Stimulated activated naive CD8-positive, alpha-beta T cell treated with anti-CD3 and anti-CD28 coated beads, Interleukin-15, Interleukin-2, amounts not matched to agents 100 U/mL and 50 U/mL, for 24 hours (primary cell): Measurements from ENCODE around the gene PACRG.

ENCODE experiments used
- ATAC-seq: fragments of 150-1000 bp; cut with Tn5 transposase; one replicate; pipeline ENCODE4 v1.10.0; 2021
- DNase-seq: peaks from one replicate; pipeline ENCODE4 v3.0.0; 2021

Gene PACRG

DNA sequence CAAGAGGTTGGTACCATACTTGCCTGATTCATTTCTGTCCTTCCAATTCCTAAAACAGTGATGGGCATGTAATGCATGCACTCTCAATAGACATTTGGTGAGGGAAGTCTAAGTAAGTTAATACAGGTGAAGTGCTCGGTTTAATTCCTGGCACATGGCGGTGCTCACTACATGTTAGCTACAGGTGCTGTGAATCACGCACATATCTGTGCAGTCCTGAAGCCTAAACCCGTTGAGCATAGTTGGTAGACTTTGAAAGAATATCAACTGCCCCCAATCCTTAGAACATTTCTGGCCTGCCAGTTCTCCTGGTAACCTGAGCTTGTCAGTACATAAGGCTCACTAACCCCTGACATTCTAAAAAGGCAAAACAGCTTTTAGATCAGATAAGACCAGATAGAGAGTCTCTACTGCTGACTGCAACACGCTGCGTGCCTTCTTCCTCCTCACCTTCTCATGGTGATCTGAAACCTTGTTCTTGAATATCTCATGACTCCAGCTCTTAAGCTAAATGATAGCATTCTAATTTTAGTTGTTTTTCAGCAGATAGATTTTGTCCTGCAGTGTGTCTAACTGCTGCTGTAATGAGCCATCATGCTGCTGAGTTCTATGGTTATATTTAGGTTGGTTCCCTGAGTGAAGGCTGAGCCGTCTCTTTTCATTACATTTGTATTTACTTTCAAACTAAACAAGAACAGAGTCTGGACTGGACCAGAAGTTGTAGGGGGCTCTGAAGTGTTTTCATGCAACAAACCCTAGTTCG, 358.3 kb downstream of the PACRG start:
- no peak for ATAC-seq
- no peak for DNase-seq

DNA sequence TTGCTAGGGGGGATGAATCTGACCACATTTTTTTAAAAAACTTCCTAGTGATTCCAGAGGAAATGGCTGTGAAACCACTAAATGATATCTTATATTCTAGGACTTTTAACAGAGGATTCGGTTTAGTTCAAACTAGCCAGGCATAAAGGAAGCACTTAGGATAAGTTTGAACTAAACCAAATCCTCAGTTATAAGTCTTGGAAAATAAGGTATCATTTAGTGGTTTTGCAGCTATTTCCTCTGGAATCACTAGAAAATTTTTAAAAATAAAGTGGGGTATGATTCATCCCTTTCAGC, 358.8 kb downstream of the PACRG start:
- no peak for ATAC-seq
- no peak for DNase-seq

DNA sequence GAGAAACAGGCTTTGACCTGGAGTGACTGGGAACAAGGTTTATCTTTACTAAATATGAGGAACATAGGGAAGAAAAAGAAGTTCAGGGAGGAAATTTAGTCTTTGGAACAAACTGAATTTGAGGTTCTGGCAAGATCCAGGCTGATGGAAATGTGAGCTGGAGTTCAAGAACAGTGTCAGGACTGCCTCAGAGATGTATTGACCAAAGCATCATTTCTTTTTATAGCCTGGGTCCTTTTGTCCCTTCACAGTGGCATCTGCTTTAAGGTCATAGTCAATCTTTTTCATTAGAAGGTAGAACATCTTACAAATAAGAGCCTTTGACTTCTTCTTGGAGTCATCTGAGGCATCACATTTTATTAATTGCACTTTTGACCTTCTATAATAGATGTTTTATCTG, 360.2 kb downstream of the PACRG start:
- DNase-seq = no peak

DNA sequence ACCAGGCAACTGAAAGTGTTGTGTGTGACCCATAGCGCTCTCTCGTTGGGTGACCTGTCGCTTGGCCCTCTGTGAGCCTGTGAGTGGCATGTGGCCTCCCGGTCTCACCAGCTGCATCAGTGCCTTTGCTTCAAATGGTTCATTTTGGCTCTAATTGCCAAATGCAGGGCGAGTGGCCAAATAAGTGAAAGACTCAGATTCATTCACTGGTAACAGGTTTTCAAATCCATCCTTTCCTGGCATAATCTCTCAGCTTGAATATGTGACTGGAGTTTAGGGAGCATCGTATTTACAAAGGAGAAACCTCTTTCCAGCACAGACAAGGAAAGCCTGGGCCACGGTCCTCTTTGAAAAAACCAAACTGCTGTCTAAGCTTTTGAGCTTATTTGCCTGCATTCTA, 365.1 kb downstream of the PACRG start:
- ATAC-seq (no peak), DNase-seq (no peak)

More for the DNA sequence above, 360.2 kb downstream of the PACRG start:
- no peak for ATAC-seq

DNA sequence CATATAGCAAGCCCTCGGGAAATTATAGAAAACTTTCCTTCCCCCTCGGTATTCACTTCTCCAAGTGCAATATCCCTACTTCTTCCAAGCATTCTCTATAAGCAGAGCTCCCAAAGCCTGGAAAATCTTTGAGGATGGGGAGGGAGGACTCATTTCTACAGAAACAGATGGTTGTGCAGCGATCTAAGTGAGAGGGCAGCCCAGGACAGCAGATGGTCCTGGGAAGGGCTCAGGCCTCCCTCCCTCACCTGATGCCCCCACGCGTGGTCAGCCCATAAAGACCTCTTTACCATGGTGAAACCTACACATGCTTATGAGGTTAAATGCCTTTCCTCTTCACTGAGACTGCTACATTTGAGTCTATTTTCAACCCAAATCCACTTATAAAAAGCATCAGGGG, 367.1 kb downstream of the PACRG start:
- no peak for DNase-seq
- no peak for ATAC-seq

DNA sequence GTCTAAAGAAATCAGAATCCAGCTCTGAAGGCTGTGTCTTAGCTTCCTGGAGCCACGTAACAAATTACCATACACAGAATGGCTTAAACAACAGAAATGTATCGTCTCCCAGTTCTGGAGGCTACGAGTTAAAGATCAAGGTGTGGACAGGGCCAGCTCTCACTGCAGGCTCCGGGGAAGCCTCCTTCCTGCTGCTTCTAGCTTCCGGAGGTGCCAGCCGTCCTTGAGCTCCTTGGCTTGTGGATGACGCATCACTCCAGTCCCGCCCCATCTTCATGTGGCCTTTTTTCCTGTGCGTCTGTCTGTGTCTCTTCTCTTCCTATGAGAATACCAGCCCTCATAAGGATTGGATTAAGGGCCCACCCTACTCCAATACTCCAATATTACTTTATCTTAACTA, 367.6 kb downstream of the PACRG start:
- no peak for ATAC-seq
- DNase-seq = no peak

DNA sequence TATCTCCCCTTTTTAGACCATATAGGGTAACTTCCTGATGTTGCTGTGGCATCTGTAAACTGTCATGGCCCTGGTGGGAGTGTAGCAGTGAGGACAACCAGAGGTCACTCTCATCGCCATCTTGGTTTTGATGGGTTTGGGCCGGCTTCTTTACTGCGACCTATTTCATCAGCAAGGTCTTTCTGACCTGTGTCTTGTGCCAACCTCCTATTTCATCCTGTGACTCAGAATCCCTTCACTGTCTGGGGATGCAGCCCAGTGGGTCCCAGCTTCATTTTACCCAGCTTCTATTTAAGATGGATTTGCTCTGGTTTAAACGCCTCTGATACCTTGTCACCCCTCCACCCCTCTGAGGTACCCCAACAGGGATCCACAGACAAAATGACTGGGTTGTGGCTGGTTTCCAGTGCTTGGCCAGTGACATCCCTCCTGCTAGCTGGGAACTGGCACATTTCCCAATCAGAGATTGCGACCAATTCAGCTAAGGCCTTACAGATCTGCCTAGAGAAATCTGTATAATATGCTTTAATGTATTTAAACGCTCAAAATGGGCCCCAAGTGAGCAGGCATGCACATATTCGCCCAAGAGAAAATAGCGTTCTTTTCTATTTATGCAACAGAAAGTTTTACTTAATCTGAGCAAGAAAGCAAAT, 371.2 kb downstream of the PACRG start:
- DNase-seq (no peak), ATAC-seq (no peak)

DNA sequence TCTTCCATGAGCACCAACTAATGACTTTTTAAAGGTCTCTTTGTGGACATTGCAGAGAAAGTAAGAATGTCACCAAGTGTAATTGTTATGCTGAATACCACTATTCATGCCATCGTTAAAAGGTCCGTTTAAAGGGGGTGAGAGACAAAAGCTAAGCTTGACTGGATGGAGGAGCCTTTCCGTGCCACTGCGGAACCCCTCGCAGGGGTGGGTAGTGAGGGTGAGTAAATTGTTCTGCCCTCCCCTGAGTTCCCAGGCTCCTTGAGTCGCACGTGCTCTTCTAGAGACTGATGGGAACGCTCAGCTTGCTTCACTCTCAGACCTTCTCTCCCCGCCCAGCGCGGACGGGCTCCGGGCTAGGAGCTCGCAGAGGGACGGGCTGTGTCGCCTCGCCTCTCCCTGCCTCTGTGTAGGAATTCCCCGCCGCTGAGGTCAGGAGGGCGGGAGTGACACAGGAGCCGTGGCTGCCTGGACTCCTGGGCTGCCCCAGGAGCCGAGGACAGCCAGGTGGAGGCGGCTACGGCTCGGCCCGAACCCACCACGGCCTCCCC, 371.9 kb downstream of the PACRG start:
- DNase-seq (no peak), ATAC-seq (no peak)

DNA sequence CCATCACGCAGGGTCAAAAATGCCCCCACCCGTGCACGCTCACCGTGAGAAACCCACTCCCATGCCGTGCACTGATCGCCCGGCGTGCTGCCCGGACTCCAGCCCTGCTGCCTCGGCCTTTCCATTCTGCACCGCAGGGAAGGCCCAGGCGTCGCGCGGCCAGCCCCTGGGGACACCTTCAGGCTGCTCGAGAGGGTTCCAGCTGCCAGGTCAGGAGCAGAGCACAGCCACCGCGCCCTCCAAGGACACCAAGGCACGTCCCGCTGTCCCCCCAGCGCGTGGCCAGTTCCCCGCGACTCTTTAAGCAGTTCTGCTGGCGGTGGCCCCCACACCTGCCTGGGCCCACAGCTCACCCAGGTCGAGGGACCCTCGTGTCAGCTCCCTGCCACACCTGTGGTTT, 372.5 kb downstream of the PACRG start:
- ATAC-seq (no peak), DNase-seq (no peak)

DNA sequence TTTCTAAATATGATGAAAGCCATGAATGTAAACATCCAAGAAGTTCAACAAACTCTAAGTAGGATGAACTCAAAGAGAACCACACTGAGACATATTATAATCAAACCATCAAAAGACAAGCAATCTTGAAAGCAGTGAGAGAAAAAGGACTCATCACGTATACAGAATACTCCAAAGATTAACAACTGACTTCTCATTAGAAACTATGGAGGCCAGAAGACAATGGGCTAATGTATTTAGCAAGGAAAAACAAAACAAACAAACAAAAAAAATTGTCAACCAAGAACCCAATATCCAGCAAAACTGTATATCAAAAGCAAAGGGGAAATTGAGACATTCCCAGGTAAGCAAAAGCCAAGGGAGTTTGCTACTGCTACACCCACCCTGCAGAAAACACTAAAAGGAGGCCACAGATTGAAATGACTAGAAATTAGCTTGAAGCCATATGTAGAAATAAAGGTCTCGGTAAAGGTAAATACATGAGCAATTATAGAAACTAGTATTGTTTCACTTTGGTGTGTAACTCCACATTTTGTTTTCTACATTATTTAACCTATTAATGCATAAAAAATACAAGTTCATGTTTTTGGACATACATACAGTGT, 385.7 kb downstream of the PACRG start:
- DNase-seq = no peak
- no peak for ATAC-seq

DNA sequence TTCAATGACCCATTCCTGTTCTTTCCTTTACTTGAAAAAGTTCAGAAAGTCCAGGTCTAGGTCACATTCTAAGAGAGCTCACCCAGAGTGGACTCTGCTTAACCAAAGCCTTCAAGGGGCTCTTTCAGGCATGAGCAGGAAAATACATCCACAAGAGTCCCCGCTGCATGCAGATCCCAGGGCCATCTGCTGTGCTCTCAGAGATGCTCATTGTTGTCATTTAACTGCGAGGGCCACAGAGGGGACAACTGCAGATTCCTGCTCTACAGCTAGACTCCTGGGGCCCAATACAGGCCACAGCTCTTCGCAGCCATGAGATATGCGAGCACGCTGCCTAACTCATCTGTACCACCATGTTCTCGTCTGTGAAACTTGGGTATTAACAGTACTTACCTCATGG, 391.2 kb downstream of the PACRG start:
- ATAC-seq (no peak), DNase-seq (no peak)

DNA sequence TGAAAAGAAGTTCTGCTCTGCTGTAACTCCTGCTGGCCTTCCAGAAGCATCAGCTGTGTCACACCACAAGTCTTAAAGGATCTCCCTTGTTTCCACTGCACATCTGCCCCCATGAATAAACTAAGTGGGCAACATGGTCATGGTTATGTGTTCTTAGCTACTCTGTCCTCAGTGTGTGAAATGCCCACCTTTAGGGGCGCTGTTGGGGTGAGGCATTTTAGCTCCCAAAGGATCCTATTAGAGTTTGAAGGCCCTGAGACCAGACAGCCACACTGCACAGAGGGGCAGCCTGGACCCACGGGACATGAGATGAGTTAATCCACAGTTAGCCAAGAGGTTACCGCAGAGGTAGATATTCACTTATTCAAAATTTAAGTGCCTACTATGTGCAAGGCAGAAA, 392.4 kb downstream of the PACRG start:
- DNase-seq = no peak
- no peak for ATAC-seq

DNA sequence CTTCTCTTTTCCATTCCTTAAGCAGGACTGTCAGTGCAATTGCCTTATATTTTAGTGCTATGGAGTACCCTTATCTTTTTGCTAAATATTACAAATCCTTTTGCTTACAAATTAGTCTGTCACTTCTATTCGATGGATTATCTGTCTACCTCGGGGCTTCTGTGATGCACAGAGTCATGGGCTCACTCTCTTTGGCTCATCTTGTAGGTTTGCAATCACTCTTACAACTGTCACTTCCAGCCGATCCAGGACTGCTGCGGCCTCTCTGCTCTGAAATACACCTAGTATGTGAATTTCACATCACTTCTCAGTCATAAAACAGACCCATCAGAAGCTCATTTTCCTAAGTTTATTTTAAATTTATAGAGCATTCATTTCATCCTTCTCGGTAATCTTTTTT, 393.5 kb downstream of the PACRG start:
- ATAC-seq (no peak), DNase-seq (no peak)

DNA sequence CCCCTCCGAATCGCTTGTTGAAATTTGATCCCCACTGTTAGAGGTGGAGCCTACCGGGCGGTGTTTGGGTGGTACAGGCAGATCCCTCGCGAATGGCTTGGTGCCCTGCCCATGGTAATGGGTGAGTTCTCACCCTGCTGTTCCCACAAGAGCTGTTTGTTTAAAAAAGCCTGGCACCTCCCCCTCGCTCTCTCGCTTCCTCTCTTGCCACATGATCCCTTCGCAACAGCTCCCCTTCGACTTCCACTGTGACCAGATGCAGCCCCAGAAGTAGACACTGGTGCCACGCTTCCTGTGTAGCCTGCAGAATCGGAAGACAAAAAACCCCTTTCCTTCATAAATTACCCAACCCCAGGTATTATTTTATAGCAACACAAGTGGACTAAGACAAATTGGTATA, 394.6 kb downstream of the PACRG start:
- DNase-seq = no peak
- no peak for ATAC-seq

DNA sequence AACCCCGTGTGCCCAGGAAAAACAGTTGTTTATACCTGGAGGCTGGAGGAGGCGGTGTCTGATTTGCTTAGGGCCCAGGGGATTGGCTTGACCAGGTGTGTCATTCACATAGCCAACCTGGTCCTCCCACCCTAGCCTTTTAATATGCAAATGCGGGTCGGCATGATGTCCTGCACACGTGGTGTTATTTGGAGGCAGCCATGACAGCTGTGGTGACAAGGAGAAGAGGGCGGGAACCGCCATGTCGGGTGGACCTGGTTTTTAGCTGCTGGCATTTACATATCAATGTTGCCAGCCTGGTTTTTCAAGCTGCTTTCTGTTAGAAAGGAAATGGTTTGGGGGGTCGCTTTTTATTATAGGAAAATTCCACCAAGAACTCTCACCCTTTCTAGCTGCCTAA, 395.3 kb downstream of the PACRG start:
- no peak for ATAC-seq
- DNase-seq = no peak

DNA sequence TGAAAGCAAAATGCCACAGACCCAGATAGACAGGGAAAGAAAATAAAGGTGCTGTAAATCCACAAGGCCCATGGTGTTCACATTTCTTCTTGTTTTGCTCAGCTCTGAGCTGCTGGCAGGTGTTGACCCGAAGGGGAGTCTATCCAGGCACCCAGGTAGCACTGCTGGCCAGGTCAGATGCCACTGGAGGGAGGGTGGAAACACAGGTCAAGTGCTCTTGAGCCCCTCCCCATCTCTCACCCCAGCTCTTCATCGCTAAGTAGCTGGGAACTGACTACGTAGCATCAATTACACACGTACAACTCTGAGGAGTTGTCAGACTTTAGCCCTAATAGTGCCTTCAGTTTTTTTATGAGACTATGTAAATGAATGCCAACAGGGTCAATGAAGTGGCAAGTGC, 399.0 kb downstream of the PACRG start:
- no peak for DNase-seq
- no peak for ATAC-seq

DNA sequence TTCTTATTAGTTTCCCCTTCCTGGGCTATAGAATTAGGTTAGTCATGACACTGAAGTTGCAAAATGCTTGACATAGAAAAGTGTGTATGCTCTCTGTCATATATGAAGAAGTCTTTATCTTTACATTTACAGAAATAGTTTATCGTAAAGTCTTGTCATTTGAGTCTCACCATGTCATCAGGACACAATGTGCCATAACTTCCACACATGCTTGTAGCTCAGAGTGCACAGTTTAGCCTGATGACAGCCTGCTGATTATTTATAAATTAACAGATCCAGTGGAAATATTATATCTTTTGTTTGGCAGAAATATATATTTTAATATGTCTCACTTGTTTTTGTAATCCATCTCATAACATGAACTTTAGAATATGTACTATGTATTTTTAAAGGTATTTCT, 399.8 kb downstream of the PACRG start:
- ATAC-seq = no peak
- DNase-seq = no peak

DNA sequence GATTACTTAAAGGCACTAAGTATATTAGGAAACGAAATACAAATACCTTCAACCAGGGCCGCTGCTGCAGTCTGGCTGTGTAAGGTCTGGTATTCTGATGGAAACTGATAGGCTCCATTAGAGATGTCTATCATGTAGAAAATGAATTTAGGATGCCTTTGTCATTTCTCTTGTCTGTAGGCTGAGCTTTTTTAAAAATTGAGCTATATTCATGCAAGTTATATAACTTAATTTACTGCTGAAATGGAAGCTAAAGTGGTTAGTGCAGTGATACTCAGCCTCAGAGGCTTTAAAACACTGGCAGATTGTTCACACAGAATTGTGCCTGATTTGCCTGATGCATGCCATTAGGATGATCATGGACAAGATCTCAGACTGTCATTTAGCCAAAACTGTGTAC, 400.6 kb downstream of the PACRG start:
- ATAC-seq (no peak), DNase-seq (no peak)

DNA sequence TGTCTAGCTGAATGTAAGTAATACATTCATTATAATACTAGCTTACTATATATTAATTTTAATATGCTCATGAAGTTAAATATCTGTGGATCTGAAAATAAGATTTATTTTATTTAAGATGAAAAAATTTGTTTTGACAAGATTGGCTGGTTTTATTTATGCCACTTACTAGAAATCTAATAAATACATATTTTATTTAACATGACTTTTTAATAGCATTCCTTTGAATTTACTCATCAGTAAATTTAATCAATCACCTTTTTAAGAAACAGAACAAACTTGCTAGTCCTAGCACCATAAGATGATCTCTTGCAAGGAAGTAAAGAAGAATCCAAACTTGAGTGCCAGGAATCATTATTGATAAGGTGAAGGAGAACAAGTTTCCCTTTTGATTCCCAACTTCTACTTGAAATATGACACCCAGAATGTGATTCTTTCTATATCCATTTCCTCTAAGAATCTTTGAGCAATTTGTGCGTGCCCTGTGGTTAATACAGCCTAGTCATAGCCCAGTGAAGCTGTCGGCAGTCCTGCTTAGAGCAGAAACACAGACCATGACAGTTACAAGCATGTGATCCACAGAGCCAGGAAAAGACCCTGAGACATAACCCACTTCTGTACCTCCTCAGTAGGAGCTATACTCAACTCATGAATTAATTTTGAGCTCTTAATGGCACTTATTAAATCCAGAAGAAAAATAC, 404.4 kb downstream of the PACRG start:
- ATAC-seq = no peak
- DNase-seq = no peak

DNA sequence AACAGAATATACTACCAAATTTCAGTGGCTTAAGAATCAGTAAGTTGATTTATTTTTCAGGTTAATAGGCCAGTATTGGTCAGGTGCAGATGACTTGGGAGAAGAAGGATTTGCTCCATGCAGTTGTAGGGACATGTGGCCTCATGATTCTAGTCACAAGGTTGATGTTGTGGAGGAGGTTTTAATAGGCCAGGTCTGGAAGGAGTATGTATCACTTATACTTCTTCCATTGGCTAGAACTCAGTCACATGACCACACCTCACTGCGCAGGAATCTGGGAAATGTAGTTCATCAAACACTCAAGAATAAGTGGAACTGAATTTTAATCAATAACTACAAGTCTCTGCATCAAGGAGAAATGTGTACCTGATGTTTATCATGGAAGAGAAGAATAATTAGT, 405.2 kb downstream of the PACRG start:
- no peak for DNase-seq

DNA sequence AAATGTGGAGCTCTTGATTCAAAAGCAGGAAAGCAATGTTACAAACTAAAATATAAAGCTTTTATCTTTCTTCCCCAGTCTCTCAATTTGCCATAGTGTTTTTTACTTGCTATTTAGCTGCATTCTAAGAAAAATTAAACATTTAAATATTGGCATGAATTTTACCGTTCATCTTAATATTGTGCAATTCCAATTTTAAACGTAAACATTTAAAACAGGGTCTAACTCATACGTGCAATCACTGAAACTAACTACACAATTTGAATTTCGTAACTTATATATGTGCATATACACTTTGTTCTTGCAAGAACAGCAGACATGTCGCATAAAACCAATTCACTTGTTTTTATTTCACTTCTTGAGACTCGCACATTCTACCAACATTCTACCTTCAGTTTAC, 405.9 kb downstream of the PACRG start:
- ATAC-seq = no peak
- DNase-seq = no peak

More for the DNA sequence above, 405.2 kb downstream of the PACRG start:
- ATAC-seq = no peak

DNA sequence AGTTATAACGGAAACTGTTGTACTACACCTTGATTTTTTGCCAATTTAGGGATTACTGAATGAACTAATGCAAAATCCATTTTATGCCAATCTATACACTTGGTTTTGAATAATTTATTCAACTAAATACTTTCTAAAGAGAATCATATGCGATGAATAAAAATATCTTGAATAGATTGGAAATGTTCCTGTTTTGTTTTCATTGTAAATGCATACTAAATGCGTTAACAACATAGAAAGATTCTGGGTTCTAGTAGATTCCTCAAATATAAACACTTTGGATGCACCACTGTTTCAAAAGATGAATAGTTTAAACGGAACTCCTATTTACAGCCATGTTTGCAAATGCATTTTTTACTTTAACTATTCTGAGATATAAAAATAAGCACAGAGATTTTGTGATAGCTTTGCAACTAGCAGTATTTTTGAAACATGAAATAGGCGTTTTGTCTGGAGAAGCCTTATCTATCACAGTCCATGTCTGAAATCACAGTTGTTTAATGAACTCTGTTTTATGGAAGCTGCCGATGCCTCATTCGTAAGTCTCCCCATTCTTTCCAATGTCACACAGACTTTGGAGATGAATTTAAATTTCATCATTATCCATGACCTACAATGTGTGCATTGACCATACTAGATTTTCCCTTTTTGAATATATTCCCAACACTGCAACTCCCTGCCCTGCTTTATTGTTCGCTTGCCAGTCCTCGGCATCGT, 409.1 kb downstream of the PACRG start:
- DNase-seq = no peak
- no peak for ATAC-seq
